ENCODE data around the gene NQO2. TPM values are rescaled to one million over a fixed set of nuclear protein-coding genes. Genes with fewer than 3 reads are reported as not detected.

NQO2 gene
- total RNA-seq, 1 experiment from 2014 or later, result 105 TPM

DNA sequence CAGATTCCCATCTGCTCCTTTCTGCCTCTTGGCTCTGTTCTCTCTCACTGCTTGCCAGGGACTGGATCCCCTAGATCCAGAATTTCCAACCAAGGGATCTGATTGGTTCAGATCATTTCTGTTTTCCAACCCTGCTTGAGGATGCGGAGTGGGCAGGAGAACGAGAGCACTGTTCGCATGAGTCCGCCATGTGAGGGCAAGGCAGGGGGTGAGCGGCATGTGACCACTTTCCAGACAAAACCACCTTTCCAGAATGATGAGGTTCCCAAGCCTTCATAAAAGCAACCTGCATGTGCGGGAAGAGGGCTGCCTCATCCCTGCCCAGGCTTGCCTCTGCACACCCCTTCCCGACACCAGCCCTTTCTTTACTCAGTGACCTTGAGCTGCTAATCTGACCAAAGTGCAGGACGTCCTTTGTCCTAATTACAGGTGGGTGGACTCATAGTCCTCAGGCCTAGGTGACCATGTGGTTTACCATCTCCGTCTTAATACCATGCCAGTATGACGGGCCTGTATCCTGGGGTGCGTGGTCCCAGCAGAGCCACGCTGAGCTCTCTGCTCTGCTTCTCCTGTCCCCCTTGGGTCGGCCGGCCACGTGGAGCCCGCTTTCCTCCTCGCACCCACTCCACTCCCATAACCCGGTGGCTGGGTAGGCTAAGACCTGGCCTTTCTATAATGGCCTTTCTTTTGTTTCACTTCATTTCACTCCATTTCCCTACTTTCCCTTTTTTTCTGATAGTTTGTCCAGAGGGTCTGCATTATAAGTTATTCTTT lies 14.4 kb downstream of the NQO2 start:
- Mint-ChIP-seq H3K9me3 (peaks cover 34 to 37% of the 10 kb centered on the region in 2 experiments), H3K27me3 (ENCODE audit: low read depth) (no peaks in the 10 kb centered on the region), H3K4me1 (peaks cover 19% of the 10 kb centered on the region in 2 experiments), H3K36me3 (ENCODE audit: insufficient read depth in 1 of 3, low read depth in 3 of 3) (peaks cover 74 to 92% (median 89%) of the 10 kb centered on the region in 3 experiments), H3K27ac (peak overlapping the region in 1 of 3 experiments; percentile 70; a peak in 3 of 7 replicates), H3K4me3 (no peak overlapping the region; a peak in 1 of 5 replicates)
- no peak overlapping the region for H2BK5ac ChIP-seq (ENCODE audit: insufficient read length, low read length)
- H2BK12ac ChIP-seq (ENCODE audit: insufficient read length, low read depth, low read length), result no peak overlapping the region
- no peak overlapping the region for H2AFZ ChIP-seq (ENCODE audit: low read length)
- no peak overlapping the region for H3K27ac ChIP-seq (ENCODE audit: insufficient read length, low read depth, low read length)
- H3K56ac ChIP-seq (ENCODE audit: insufficient read length, low read depth, low read length), result no peak overlapping the region
- no peak for DNase-seq
- H3K27me3 ChIP-seq (ENCODE audit: insufficient read depth, low read length), result no peaks in the 10 kb centered on the region
- no peak overlapping the region for H4K8ac ChIP-seq (replicated peaks; ENCODE audit: insufficient read length, low read depth, low read length)
- H3K18ac ChIP-seq (ENCODE audit: insufficient read length, low read depth, low read length), result no peak overlapping the region
- no peak overlapping the region for H2BK120ac ChIP-seq (ENCODE audit: low read depth, low read length, poor library complexity, severe bottlenecking)
- no peak overlapping the region for H2AK5ac ChIP-seq (ENCODE audit: insufficient read length, low read length)
- H2BK20ac ChIP-seq (ENCODE audit: low read depth, low read length, poor library complexity, severe bottlenecking), result no peak overlapping the region
- no peak overlapping the region for H4K5ac ChIP-seq (ENCODE audit: insufficient read length, low read depth, low read length)
- no peaks in the 10 kb centered on the region; the same call in 1 of the 2 replicates for H3K4me1 ChIP-seq (ENCODE audit: insufficient read depth, low read length)
- no peaks in the 10 kb centered on the region for H4K20me1 ChIP-seq (ENCODE audit: control insufficient read depth, insufficient read depth, insufficient read length)
- no CpG with 5 or more reads among the region's 18 CpGs for WGBS (ENCODE audit: extremely low coverage, insufficient read length, low lambda C conversion rate)
- H3K4ac ChIP-seq (ENCODE audit: low read depth, low read length), result no peak overlapping the region
- TF ChIP-seq, protein P1, sequence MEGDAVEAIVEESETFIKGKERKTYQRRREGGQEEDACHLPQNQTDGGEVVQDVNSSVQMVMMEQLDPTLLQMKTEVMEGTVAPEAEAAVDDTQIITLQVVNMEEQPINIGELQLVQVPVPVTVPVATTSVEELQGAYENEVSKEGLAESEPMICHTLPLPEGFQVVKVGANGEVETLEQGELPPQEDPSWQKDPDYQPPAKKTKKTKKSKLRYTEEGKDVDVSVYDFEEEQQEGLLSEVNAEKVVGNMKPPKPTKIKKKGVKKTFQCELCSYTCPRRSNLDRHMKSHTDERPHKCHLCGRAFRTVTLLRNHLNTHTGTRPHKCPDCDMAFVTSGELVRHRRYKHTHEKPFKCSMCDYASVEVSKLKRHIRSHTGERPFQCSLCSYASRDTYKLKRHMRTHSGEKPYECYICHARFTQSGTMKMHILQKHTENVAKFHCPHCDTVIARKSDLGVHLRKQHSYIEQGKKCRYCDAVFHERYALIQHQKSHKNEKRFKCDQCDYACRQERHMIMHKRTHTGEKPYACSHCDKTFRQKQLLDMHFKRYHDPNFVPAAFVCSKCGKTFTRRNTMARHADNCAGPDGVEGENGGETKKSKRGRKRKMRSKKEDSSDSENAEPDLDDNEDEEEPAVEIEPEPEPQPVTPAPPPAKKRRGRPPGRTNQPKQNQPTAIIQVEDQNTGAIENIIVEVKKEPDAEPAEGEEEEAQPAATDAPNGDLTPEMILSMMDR (conservative IDR thresholded peaks at IDR 0.05), result no peak
- no peak overlapping the region for H3K4me2 ChIP-seq (ENCODE audit: insufficient read depth, insufficient read length, low read length)
- no peak overlapping the region for H3K23ac ChIP-seq (ENCODE audit: insufficient read length, low read depth, low read length)
- H3K9ac ChIP-seq (ENCODE audit: extremely low read depth, insufficient read length, low read length), result no peak overlapping the region
- H3K79me1 ChIP-seq (ENCODE audit: insufficient read depth, low read depth, low read length, poor library complexity, severe bottlenecking), result no peaks in the 10 kb centered on the region
- H3K9me3 ChIP-seq (ENCODE audit: control insufficient read depth, low read depth, low read length), result peaks cover 27% of the 10 kb centered on the region
- H3K79me2 ChIP-seq (ENCODE audit: insufficient read depth, low read length), result no peaks in the 10 kb centered on the region
- H2BK15ac ChIP-seq (ENCODE audit: low read depth, low read length), result no peak overlapping the region
- H3K14ac ChIP-seq (ENCODE audit: insufficient read depth, low read length), result no peak overlapping the region
- no peak overlapping the region for H3T11ph ChIP-seq (ENCODE audit: low read length)
- H4K91ac ChIP-seq (ENCODE audit: insufficient read length, low read depth, low read length), result no peak overlapping the region
- H3K23me2 ChIP-seq (ENCODE audit: insufficient read length, low read depth, low read length, poor library complexity, severe bottlenecking), result no peaks in the 10 kb centered on the region

Data from H9 (cell line).